ENCODE data around the gene NUDT14.

The NUDT14 gene

GRCh38 chr14:105144026-105144665 is 37.0 kb downstream of the NUDT14 start:
- no peak for DNase-seq (ENCODE audit: low read depth)
- H3K4me3 ChIP-seq (ENCODE audit: low read depth, low read length), result no peak overlapping the region
- no peak for TF ChIP-seq CTCF (IDR thresholded peaks at IDR 0.05; ENCODE audit: insufficient read depth, low read depth, low read length, missing control alignments)

- no peak for TF ChIP-seq CTCF (IDR thresholded peaks at IDR 0.05; ENCODE audit: insufficient read depth, low read depth, low read length, missing control alignments)
- H3K4me3 ChIP-seq (ENCODE audit: low read depth, low read length), result no peak overlapping the region
- no peak for DNase-seq (ENCODE audit: low read depth)
These were observed 37.6 kb downstream of the NUDT14 start for GRCh38 chr14:105143451-105144025.

- no peak for DNase-seq (ENCODE audit: low read depth)
- H3K4me3 ChIP-seq (ENCODE audit: low read depth, low read length), result no peak overlapping the region
- TF ChIP-seq CTCF (IDR thresholded peaks at IDR 0.05; ENCODE audit: insufficient read depth, low read depth, low read length, missing control alignments), result no peak
These were observed 38.3 kb downstream of the NUDT14 start for GRCh38 chr14:105142651-105143450.

- DNase-seq (ENCODE audit: low read depth), result no peak
- no peak for TF ChIP-seq CTCF (IDR thresholded peaks at IDR 0.05; ENCODE audit: insufficient read depth, low read depth, low read length, missing control alignments)
- no peak overlapping the region for H3K4me3 ChIP-seq (ENCODE audit: low read depth, low read length)
These were observed 39.4 kb downstream of the NUDT14 start for GRCh38 chr14:105141486-105142281.

GRCh38 chr14:105141026-105141425 is 40.1 kb downstream of the NUDT14 start:
- TF ChIP-seq CTCF (IDR thresholded peaks at IDR 0.05; ENCODE audit: insufficient read depth, low read depth, low read length, missing control alignments), result no peak
- no peak for DNase-seq (ENCODE audit: low read depth)
- no peak overlapping the region for H3K4me3 ChIP-seq (ENCODE audit: low read depth, low read length)

GRCh38 chr14:105140581-105140980 is 40.5 kb downstream of the NUDT14 start:
- no peak for DNase-seq (ENCODE audit: low read depth)
- no peak overlapping the region for H3K4me3 ChIP-seq (ENCODE audit: low read depth, low read length)
- TF ChIP-seq CTCF (IDR thresholded peaks at IDR 0.05; ENCODE audit: insufficient read depth, low read depth, low read length, missing control alignments), result no peak
